HL-60/S4 treated with phorbol 12-myristate 13-acetate at 8.2 ng/mL for 4 days and 3 days (cell line): ENCODE measurements around the gene MRPS33.
"Not testable (repeated sequence)": the region's sequence is repeated elsewhere in the genome, so short reads cannot be mapped to it uniquely, and the experiment has no call there.

ENCODE experiments used
- in situ Hi-C: fragments of 300-500 bp; cut with MboI; formaldehyde crosslinking; loops from 2 replicates; pipeline ENCODE4 v1.15.0; 2022; ENCODE audit warnings: low sequenced_read_pairs

Gene MRPS33

DNA sequence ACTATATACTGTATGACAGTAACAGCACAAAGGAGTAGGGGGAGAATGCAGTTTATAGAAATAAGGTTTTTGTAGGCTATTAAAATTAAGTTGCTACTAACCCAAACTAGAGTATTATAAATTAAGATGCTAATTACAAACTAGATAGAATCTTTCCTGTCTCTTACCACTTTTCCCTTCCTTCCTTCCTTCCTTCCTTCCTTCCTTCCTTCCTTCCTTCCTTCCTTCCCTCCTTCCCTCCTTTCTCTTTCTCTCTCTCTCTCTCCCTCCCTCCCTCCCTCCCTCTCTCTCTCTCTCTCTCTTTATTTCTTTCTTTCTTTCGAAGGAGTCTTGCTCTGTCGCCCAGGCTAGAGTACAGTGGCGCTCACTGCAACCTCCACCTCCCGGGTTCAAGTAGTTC lies 53.6 kb downstream of the MRPS33 start:
- in situ Hi-C loops: no loop called here

DNA sequence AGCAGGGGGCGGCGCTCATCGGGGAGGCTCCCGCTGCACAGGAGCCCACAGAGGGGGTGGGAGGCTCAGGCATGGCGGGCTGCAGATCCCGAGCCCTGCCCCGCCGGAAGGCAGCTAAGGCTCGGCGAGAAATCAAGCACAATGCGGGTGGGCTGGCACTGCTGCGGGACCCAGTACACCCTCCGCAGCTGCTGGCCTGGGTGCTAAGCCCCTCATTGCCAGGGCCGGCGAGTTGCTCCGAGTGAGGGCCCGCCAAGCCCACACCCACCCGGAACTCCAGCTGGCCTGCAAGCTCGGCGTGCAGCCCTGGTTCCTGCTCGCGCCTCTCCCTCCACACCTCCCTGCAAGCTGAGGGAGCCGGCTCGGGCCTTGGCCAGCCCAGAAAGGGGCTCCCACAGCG lies 57.8 kb downstream of the MRPS33 start:
- in situ Hi-C loops: not testable (repeated sequence)
